ENCODE measurements around the gene DLGAP1. TPM values are rescaled to one million over a fixed set of nuclear protein-coding genes. Genes with fewer than 3 reads are reported as not detected.
"Not testable (repeated sequence)": the region's sequence is repeated elsewhere in the genome, so short reads cannot be mapped to it uniquely, and the experiment has no call there.

DLGAP1 gene
- total and polyA plus RNA-seq, 10 donors = 0.11 to 6.0 (median 2.1) TPM

DNA sequence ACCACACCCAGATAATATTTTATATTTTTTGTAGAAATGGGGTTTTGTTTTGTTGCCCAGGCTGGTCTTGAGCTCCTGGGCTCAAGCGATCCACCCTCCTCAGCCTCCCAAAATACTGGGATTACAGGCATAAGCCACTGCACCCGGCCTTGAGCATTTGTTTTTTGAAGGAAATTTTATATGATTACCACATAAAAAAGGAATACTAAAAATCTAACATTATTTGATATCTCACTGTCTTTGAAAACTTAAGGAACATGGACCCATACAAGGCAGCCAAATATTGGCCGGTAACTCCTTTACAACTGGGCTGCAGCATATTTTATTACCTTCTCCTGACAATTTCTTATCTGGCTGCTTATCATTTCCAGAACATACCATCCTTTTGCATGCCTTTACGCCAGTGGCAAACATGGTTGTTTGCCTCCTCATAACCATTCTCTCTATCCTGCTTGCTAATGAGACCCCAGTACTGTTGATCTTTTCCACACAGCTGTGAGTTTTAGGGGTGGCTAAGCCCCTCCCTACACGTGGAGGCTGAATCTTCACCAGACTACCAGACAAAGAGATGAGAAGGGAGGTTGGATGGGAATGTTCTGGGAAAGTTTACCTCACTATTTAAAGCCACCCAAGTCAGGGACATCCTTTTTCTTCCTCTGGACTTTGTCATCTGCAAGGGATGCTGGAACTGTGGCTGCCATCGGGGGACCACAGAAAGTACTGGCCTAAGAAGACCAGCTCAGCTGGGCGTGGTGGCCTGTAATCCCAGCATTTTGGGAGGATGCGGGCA is 847.6 kb downstream of the DLGAP1 start:
- H3K27me3 ChIP-seq (replicated peaks in 1 of 7) = no peaks in the 10 kb centered on the region
- TF ChIP-seq POLR2AphosphoS5 (IDR thresholded peaks at IDR 0.05) (no peak), POLR2A (IDR thresholded peaks at IDR 0.05) (no peak), CTCF (IDR thresholded peaks at IDR 0.05 in 8 of 11, conservative IDR thresholded peaks at IDR 0.05 in 3 of 11) (no peak)
- 89 to 93% (median 91%) methylated on average over 8 of the region's 8 CpGs for WGBS, 5 donors
- peak; percentile 64 for DNase-seq
- intact Hi-C loops (cut with DNase I; ENCODE audit: low total_unique reads) = loop anchor here (10.0 kb wide), 1 partner anchor 57 kb away; no protein-coding TSS in a partner anchor
- H3K27ac ChIP-seq = peak overlapping the region in 7 of 8 donors; percentile 14 to 94 (median 90)
- peaks cover 28 to 53% (median 43%) of the 10 kb centered on the region in 6 donors for H3K4me1 ChIP-seq
- H3K4me3 ChIP-seq = no peak overlapping the region
- no peaks in the 10 kb centered on the region for H3K9me3 ChIP-seq
- no peaks in the 10 kb centered on the region for H3K36me3 ChIP-seq

DNA sequence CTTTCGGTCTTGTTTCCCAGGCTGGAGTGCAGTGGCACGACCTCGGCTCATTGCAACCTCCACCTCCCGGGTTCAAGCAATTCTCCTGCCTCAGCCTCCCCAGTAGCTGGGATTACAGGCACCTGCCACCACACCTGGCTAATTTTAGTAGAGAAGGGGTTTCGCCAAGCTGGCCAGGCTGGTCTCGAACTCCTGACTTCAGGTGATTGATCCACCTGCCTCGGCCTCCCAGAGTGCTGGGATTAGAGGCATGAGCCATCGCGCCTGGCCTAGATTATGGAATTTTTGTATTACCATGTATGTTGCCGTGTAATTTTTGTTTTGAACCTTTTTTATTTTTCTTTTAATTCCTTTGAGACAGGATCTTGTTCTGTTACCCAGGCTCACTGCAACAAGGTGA is 848.2 kb downstream of the DLGAP1 start:
- H3K4me3 ChIP-seq; H3K36me3 ChIP-seq; H3K9me3 ChIP-seq; H3K27me3 ChIP-seq (replicated peaks in 1 of 7): not testable (repeated sequence)
- peak; percentile 69 for DNase-seq
- intact Hi-C loops (cut with DNase I; ENCODE audit: low total_unique reads) = loop anchor here (10.0 kb wide), 1 partner anchor 58 kb away; no protein-coding TSS in a partner anchor
- WGBS, 5 donors = 83 to 90% (median 88%) methylated on average over 10 of the region's 10 CpGs
- H3K27ac ChIP-seq = peak overlapping the region; percentile 44 to 94 (median 90)
- H3K4me1 ChIP-seq = peaks cover 31 to 59% (median 48%) of the 10 kb centered on the region in 6 donors

DNA sequence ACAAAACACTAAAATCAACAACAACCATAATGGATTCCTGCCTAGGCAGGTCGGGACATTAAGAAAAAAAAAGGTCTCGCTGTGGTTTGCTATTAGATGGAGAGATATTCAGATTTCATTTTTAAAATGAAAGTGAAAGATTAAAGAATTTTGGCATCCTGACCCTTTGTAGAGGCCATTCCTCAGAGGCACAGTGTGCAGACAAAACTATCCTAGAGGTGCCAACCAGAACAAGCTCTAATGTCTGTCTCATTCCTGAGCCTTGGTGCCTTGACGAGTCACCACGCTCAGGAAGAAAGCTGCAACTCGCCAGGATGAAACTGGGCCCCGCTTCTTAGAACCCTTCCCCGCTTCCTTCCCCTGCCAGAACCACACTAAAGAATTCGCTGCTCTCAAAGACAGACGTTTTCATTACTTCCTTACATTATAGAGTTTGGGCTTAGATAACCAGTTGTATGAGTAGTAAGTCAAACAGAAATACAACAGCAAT is 849.1 kb downstream of the DLGAP1 start:
- no peak for TF ChIP-seq POLR2A (IDR thresholded peaks at IDR 0.05)
- peak in 2 of 3 donors; percentile 21 to 45 for TF ChIP-seq POLR2AphosphoS5 (IDR thresholded peaks at IDR 0.05)
- Histone ChIP-seq H3K9me3 (no peaks in the 10 kb centered on the region), H3K4me3 (peak overlapping the region in 7 of 8 donors; percentile 18 to 65 (median 30)), H3K27ac (peak overlapping the region; percentile 44 to 94 (median 90)), H3K4me1 (peaks cover 31 to 61% (median 49%) of the 10 kb centered on the region in 6 donors), H3K36me3 (no peaks in the 10 kb centered on the region), H3K27me3 (replicated peaks in 1 of 7) (no peaks in the 10 kb centered on the region)
- intact Hi-C loops (cut with DNase I; ENCODE audit: low total_unique reads) = loop anchor here (10.0 kb wide), 1 partner anchor 59 kb away; no protein-coding TSS in a partner anchor
- 1 to 3% (median 2%) methylated on average over 9 of the region's 9 CpGs for WGBS, 5 donors
- peak; percentile 49 for DNase-seq

DNA sequence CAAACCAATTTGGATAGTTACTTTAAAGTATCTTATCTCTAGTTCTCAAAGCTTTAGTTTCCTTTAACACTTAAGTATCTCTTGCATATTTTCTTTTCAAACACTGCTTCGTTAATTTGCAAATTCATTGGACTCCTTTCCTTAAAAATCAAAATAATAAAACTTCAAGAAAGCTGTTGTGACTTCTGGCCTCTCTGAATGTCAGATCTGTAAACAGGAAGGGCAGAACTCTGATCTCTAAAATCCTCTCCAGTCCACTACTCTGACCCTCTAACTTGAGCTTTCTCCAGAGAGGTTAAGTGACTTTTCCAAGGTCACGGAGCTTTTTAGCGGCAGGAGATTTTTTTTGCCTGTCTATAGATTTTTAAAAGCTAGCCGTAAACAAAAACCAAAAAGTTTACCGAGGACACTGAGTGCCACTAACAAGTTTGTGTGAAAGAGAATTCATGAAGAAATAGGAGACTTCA is 849.6 kb downstream of the DLGAP1 start:
- H3K27me3 ChIP-seq (replicated peaks in 1 of 7) = no peaks in the 10 kb centered on the region
- TF ChIP-seq POLR2AphosphoS5 (IDR thresholded peaks at IDR 0.05) = no peak
- no peak for TF ChIP-seq POLR2A (IDR thresholded peaks at IDR 0.05)
- no peak for TF ChIP-seq CTCF (IDR thresholded peaks at IDR 0.05 in 8 of 11, conservative IDR thresholded peaks at IDR 0.05 in 3 of 11)
- peak overlapping the region; percentile 44 to 94 (median 90) for H3K27ac ChIP-seq
- intact Hi-C loops (cut with DNase I; ENCODE audit: low total_unique reads) = loop anchor here (10.0 kb wide), 1 partner anchor 59 kb away; no protein-coding TSS in a partner anchor
- WGBS, 5 donors = 8 to 22% (median 19%) methylated on average over 5 of the region's 5 CpGs
- DNase-seq = no peak
- no peaks in the 10 kb centered on the region for H3K36me3 ChIP-seq
- peak overlapping the region; percentile 1 to 65 (median 28) for H3K4me3 ChIP-seq
- peaks cover 31 to 61% (median 49%) of the 10 kb centered on the region in 6 donors for H3K4me1 ChIP-seq
- H3K9me3 ChIP-seq = no peaks in the 10 kb centered on the region

All from spleen (tissue), 11 donors.